IMR-90 (cell line): ENCODE measurements around the gene MTURN. TPM values are rescaled to one million over a fixed set of nuclear protein-coding genes. Genes with fewer than 3 reads are reported as not detected.

Source experiments
- ATAC-seq: fragments of 200-7000 bp; cut with Tn5 transposase; 2 replicates; pipeline ENCODE4 v1.9.1; 2020; ENCODE audit warnings: low read depth, mild to moderate bottlenecking, moderate library complexity
- BruUV-seq: library from RNA; stranded (reverse); fragments of 400-500 nt; replicated peaks from 2 replicates; lab custom pipeline; 2021; lab: Mats Ljungman, UMichigan
- CTCF ChIA-PET: fragments of 300-600 bp; formaldehyde crosslinking; extraction: SDS; loops from one replicate; lab custom pipeline; 2021; ENCODE audit warnings: antibody characterized with exemption; lab: Yijun Ruan, JAX
- POLR2A ChIA-PET: fragments of 300-600 bp; sonication (Branson Sonifier 250); formaldehyde crosslinking; loops from one replicate; lab custom pipeline; 2022; ENCODE audit warnings: antibody characterized with exemption; ENCODE audit not compliant: unreplicated experiment; lab: Charles Lee
- DNase-seq: peaks from one replicate; pipeline ENCODE4 v3.0.0; 2013
- H2AFZ ChIP-seq: replicated peaks from 2 replicates; pipeline ENCODE3; 2013; ENCODE audit warnings: low read length, mild to moderate bottlenecking; ENCODE audit not compliant: poor library complexity
- H2AK5ac ChIP-seq: 2 replicates; pipeline ENCODE4 v1.6.1; 2013; ENCODE audit warnings: low read depth, low read length, inconsistent platforms
- H2AK9ac ChIP-seq: replicated peaks from 2 replicates; pipeline ENCODE3; 2013; ENCODE audit warnings: mild to moderate bottlenecking, low read depth, low read length, moderate library complexity; ENCODE audit not compliant: poor library complexity
- H2BK120ac ChIP-seq: 2 replicates; pipeline ENCODE4 v1.6.1; 2013; ENCODE audit warnings: low read depth, low read length, inconsistent platforms
- H2BK15ac ChIP-seq: 3 replicates; pipeline ENCODE4 v1.6.1; 2013; ENCODE audit warnings: low read depth, low read length, inconsistent platforms
- H2BK20ac ChIP-seq: 2 replicates; pipeline ENCODE4 v1.6.1; 2013; ENCODE audit warnings: low read depth, mild to moderate bottlenecking, inconsistent platforms, low read length, moderate library complexity
- H2BK5ac ChIP-seq: 2 replicates; pipeline ENCODE4 v1.6.1; 2013; ENCODE audit warnings: mild to moderate bottlenecking, low read depth, low read length, inconsistent platforms; ENCODE audit not compliant: poor library complexity, severe bottlenecking
- H3K14ac ChIP-seq: replicated peaks from 2 replicates; pipeline ENCODE4 v1.6.1; 2013; ENCODE audit warnings: low read depth, low read length, inconsistent platforms
- H3K18ac ChIP-seq: 2 replicates; pipeline ENCODE4 v1.6.1; 2013; ENCODE audit warnings: low read depth, low read length, control low read depth
- H3K23ac ChIP-seq: 2 replicates; pipeline ENCODE4 v1.6.1; 2013; ENCODE audit warnings: low read depth, low read length, inconsistent platforms
- H3K27ac ChIP-seq: 2 replicates; pipeline ENCODE4 v1.5.1; 2013; ENCODE audit warnings: mild to moderate bottlenecking, control low read depth, low read length; ENCODE audit not compliant: insufficient read depth
- H3K27me3 ChIP-seq: 2 replicates; pipeline ENCODE4 v1.6.1; 2013; ENCODE audit warnings: low read length; ENCODE audit not compliant: control insufficient read depth, insufficient read depth
- H3K36me3 ChIP-seq: 2 replicates; pipeline ENCODE4 v1.6.1; 2013; ENCODE audit warnings: low read length, mixed read lengths; ENCODE audit not compliant: control insufficient read depth, insufficient read depth
- H3K4ac ChIP-seq: 2 replicates; pipeline ENCODE4 v1.6.1; 2013; ENCODE audit warnings: low read depth, low read length, inconsistent platforms
- H3K4me1 ChIP-seq: 2 replicates; pipeline ENCODE4 v1.6.1; 2013; ENCODE audit warnings: low read length, mixed read lengths; ENCODE audit not compliant: control insufficient read depth, insufficient read depth
- H3K4me2 ChIP-seq: 2 replicates; pipeline ENCODE4 v1.6.1; 2013; ENCODE audit warnings: low read depth, mild to moderate bottlenecking, control low read depth, low read length, moderate library complexity
- H3K4me3 ChIP-seq: 2 replicates; pipeline ENCODE4 v1.5.1; 2013; ENCODE audit warnings: low read depth, mild to moderate bottlenecking, control low read depth, low read length, moderate library complexity; ENCODE audit not compliant: insufficient read depth
- H3K56ac ChIP-seq: 2 replicates; pipeline ENCODE4 v1.6.1; 2013; ENCODE audit warnings: low read length, inconsistent platforms; ENCODE audit not compliant: insufficient read depth; ENCODE audit errors: extremely low read depth
- H3K79me1 ChIP-seq, 2 experiments: 2 replicates each; pipeline ENCODE4 v1.6.1; 2013; ENCODE audit warnings: low read length in 2 of 2, inconsistent platforms in 1 of 2, low read depth in 1 of 2
- H3K9ac ChIP-seq: 2 replicates; pipeline ENCODE4 v1.6.1; 2013; ENCODE audit warnings: low read depth, low read length, control low read depth
- H3K9me1 ChIP-seq: 2 replicates; pipeline ENCODE4 v1.6.1; 2013; ENCODE audit warnings: low read length, inconsistent platforms; ENCODE audit not compliant: insufficient read depth
- H3K9me3 ChIP-seq: 2 replicates; pipeline ENCODE4 v1.6.1; 2013; ENCODE audit warnings: low read length; ENCODE audit not compliant: control insufficient read depth, insufficient read depth
- H4K20me1 ChIP-seq: 2 replicates; pipeline ENCODE4 v1.6.1; 2013; ENCODE audit warnings: low read length, inconsistent platforms; ENCODE audit not compliant: insufficient read depth
- H4K5ac ChIP-seq: 2 replicates; pipeline ENCODE4 v1.6.1; 2013; ENCODE audit warnings: mild to moderate bottlenecking, low read depth, low read length, control low read depth
- H4K8ac ChIP-seq, 2 experiments: 2 replicates each; pipeline ENCODE4 v1.6.1; 2013; ENCODE audit warnings: low read depth in 2 of 2, low read length in 2 of 2, control low read depth in 1 of 2, inconsistent platforms in 1 of 2
- H4K91ac ChIP-seq: 2 replicates; pipeline ENCODE4 v1.6.1; 2013; ENCODE audit warnings: low read depth, low read length, inconsistent platforms; ENCODE audit not compliant: insufficient read depth
- BHLHE40 ChIP-seq: fragments of 150-350 bp; IDR thresholded peaks from 2 replicates; pipeline ENCODE4 v1.6.1; 2016; ENCODE audit warnings: mild to moderate bottlenecking, low read depth, low read length
- ELK1 ChIP-seq: fragments of 150-350 bp; IDR thresholded peaks from 2 replicates; pipeline ENCODE4 v1.6.1; 2016; ENCODE audit warnings: low read depth, mild to moderate bottlenecking, low read length, moderate library complexity, borderline replicate concordance
- RAD21 ChIP-seq: IDR thresholded peaks from 2 replicates; pipeline ENCODE4 v1.6.1; 2012; ENCODE audit warnings: low read length, improper control_type of control experiment
- RCOR1 ChIP-seq: IDR thresholded peaks from 2 replicates; pipeline ENCODE4 v1.6.1; 2012; ENCODE audit warnings: mild to moderate bottlenecking, low read length, improper control_type of control experiment; ENCODE audit not compliant: insufficient replicate concordance
- WGBS, 2 experiments: methylation state at CpG; one replicate each; pipeline versions ENCODE4 v1.1.5 to v1.1.7; 2013; ENCODE audit warnings: missing lambda C conversion rate in 2 of 2; ENCODE audit not compliant: insufficient read length in 1 of 2; ENCODE audit errors: extremely low coverage in 2 of 2; 5-methylcytosine and 5-hydroxymethylcytosine counted together
- dilution Hi-C: fragments of 300-500 bp; cut with HindIII; formaldehyde crosslinking; loops from one replicate; pipeline ENCODE4 v1.14.3; 2018; ENCODE audit warnings: low sequenced_read_pairs; ENCODE audit not compliant: unreplicated experiment
- in situ Hi-C: fragments of 300-500 bp; cut with MboI; formaldehyde crosslinking; loops from 3 replicates; pipeline ENCODE4 v1.14.3; 2019; ENCODE audit warnings: low sequenced_read_pairs, inconsistent platforms, mixed read lengths
- intact Hi-C: fragments of 100-400 bp; cut with micrococcal nuclease; formaldehyde crosslinking; loops from 2 replicates; pipeline ENCODE4 v1.10.0; 2022
- polyA plus RNA-seq, 3 experiments: library from polyadenylated mRNA; depleted of rRNA; stranded (reverse); fragments of >200 nt; gene quantifications; 2 replicates each; pipeline ENCODE4 v1.2.3, GENCODE V29; 2012; ENCODE audit warnings: low replicate concordance in 1 of 3
- total RNA-seq: library from RNA; depleted of rRNA; stranded (reverse); fragments of >200 nt; gene quantifications from 2 replicates; pipeline ENCODE4 v1.2.3, GENCODE V29; 2012

The MTURN gene
- total and polyA plus RNA-seq, 2 of the 4 experiments (the other 2 are of a cell fraction), result 2.8 to 5.6 TPM

GRCh38 chr7:30167901-30168300 is 33.1 kb downstream of the MTURN start:
- no peaks in the 10 kb centered on the region for H3K79me1 ChIP-seq
- no peak overlapping the region for H3K9ac ChIP-seq
- ATAC-seq (no peak), DNase-seq (no peak)
- no peaks in the 10 kb centered on the region for H4K20me1 ChIP-seq
- dilution Hi-C loops (no loop called here), in situ Hi-C loops (loop anchor here (5.0 to 10.0 kb wide), 3 partner anchors 107 to 397 kb away; no protein-coding TSS in a partner anchor), intact Hi-C loops (no loop called here)
- H3K9me1 ChIP-seq, result peaks cover 6% of the 10 kb centered on the region; the same call in 1 of the 2 replicates
- H3K23ac ChIP-seq, result no peak overlapping the region
- no peaks in the 10 kb centered on the region for H3K27me3 ChIP-seq
- H3K27ac ChIP-seq, result no peak overlapping the region
- H3K4me3 ChIP-seq, result no peak overlapping the region
- H2AK9ac ChIP-seq, result no peak overlapping the region
- no peak overlapping the region for H3K4me2 ChIP-seq
- no peak overlapping the region for H2BK15ac ChIP-seq
- no peak overlapping the region for H2AK5ac ChIP-seq
- no peak overlapping the region for H3K4ac ChIP-seq
- no peaks in the 10 kb centered on the region for H3K36me3 ChIP-seq
- no peak overlapping the region for H2BK120ac ChIP-seq
- H3K56ac ChIP-seq, result no peak overlapping the region
- H2BK20ac ChIP-seq, result no peak overlapping the region
- no peak for TF ChIP-seq ELK1
- TF ChIP-seq BHLHE40, result no peak
- TF ChIP-seq RAD21, result no peak
- TF ChIP-seq RCOR1, result no peak
- ChIA-PET POLR2A (no interaction called here), CTCF (no interaction called here)
- H3K9me3 ChIP-seq, result no peaks in the 10 kb centered on the region
- no peak overlapping the region for H3K14ac ChIP-seq
- no peak overlapping the region for H4K8ac ChIP-seq
- no peak overlapping the region for H2AFZ ChIP-seq
- no peak overlapping the region for H3K18ac ChIP-seq
- WGBS, 2 experiments, result no CpG with 5 or more reads among the region's 6 CpGs
- H2BK5ac ChIP-seq, result no peak overlapping the region
- H4K91ac ChIP-seq, result no peak overlapping the region
- peaks cover 11% of the 10 kb centered on the region for H3K4me1 ChIP-seq
- no TSS peak for BruUV-seq
- H4K5ac ChIP-seq, result no peak overlapping the region
